GM19328 (cell line): ENCODE results near the gene SLC14A1.

ENCODE experiments used
- ATAC-seq: cut with Tn5 transposase; IDR thresholded peaks from one replicate; pipeline ENCODE4 v1.9.1; 2021; ENCODE audit warnings: mild to moderate bottlenecking, moderate library complexity; ENCODE audit not compliant: unreplicated experiment

Gene SLC14A1

GRCh38 chr18:45792506-45793263 is 68.7 kb downstream of the SLC14A1 start:
- no peak for ATAC-seq

GRCh38 chr18:45793264-45793965 is 69.4 kb downstream of the SLC14A1 start:
- ATAC-seq, result no peak

- ATAC-seq, result no peak
Observed at GRCh38 chr18:45801416-45802004, 77.5 kb downstream of the SLC14A1 start.
